ENCODE data around the gene GDF7. TPM values are rescaled to one million over a fixed set of nuclear protein-coding genes. Genes with fewer than 3 reads are reported as not detected.

The GDF7 gene
- total RNA-seq, 2 donors from 2014 or later, result 0.02 to 0.48 TPM

GRCh38 chr2:20656561-20656960 is 10.4 kb upstream of the GDF7 start:
- no peaks in the 10 kb centered on the region for H3K9me3 Mint-ChIP-seq
- H3K36me3 Mint-ChIP-seq (ENCODE audit: low read depth), result no peaks in the 10 kb centered on the region
- H3K27me3 Mint-ChIP-seq, result peaks cover 18% of the 10 kb centered on the region
- H3K27ac Mint-ChIP-seq, result no peak overlapping the region
- H3K4me1 Mint-ChIP-seq, result no peaks in the 10 kb centered on the region
- no peak overlapping the region for H3K4me3 Mint-ChIP-seq
- no peak for ATAC-seq (replicated peaks)

GRCh38 chr2:20657522-20658235 is 9.3 kb upstream of the GDF7 start:
- ATAC-seq (replicated peaks), result peak; percentile 17
- Mint-ChIP-seq H3K36me3 (ENCODE audit: low read depth) (no peaks in the 10 kb centered on the region), H3K4me3 (no peak overlapping the region), H3K27me3 (peaks cover 25% of the 10 kb centered on the region), H3K9me3 (no peaks in the 10 kb centered on the region), H3K27ac (no peak overlapping the region), H3K4me1 (no peaks in the 10 kb centered on the region)

GRCh38 chr2:20660506-20661420 is 6.2 kb upstream of the GDF7 start:
- Mint-ChIP-seq H3K4me1 (no peaks in the 10 kb centered on the region), H3K27ac (no peak overlapping the region), H3K9me3 (no peaks in the 10 kb centered on the region), H3K4me3 (no peak overlapping the region), H3K36me3 (ENCODE audit: low read depth) (no peaks in the 10 kb centered on the region), H3K27me3 (peaks cover 51% of the 10 kb centered on the region)
- peak; percentile 3 for ATAC-seq (replicated peaks)

GRCh38 chr2:20661421-20662307 is 5.3 kb upstream of the GDF7 start:
- ATAC-seq (replicated peaks), result peak; percentile 76

DNA sequence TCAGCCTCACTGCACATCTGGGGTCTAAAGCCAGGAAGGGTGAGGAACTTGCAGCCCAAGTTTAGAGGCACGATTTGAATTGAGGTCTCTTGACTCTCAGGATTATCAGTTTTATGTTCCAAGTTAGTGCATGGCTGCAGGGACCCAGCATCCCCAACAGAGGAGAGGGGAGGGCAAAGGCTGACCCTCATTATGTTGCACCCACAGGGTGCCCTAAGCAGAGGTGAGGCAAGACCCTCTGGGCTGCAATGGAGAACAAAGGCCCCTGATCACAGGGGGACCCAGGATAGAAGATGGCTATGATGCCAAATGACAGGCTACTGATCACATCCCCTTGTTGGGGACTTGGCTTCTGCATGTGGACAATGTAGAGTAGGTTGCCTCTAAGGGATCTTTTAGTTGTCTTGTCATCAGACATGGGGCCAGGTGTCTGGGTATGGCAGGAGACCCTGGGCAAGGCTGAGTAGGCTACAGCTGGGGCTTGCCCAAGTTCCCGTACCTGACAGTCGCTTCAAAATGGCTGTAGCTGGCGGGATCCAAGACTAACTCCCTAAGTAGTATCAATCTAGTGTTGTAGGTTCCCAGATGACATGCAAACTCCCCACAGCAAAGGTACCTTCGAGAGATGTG is 4.5 kb upstream of the GDF7 start:
- H3K4me1 Mint-ChIP-seq, result no peaks in the 10 kb centered on the region
- peaks cover 50% of the 10 kb centered on the region for H3K27me3 Mint-ChIP-seq
- no peaks in the 10 kb centered on the region for H3K36me3 Mint-ChIP-seq (ENCODE audit: low read depth)
- no peak overlapping the region for H3K27ac Mint-ChIP-seq
- ATAC-seq (replicated peaks), result no peak
- H3K4me3 Mint-ChIP-seq, result no peak overlapping the region
- H3K9me3 Mint-ChIP-seq, result no peaks in the 10 kb centered on the region

More at GRCh38 chr2:20661421-20662307, 5.3 kb upstream of the GDF7 start:
- no peaks in the 10 kb centered on the region for H3K4me1 Mint-ChIP-seq
- H3K27me3 Mint-ChIP-seq, result peaks cover 50% of the 10 kb centered on the region
- H3K36me3 Mint-ChIP-seq (ENCODE audit: low read depth), result no peaks in the 10 kb centered on the region
- no peaks in the 10 kb centered on the region for H3K9me3 Mint-ChIP-seq
- no peak overlapping the region for H3K4me3 Mint-ChIP-seq
- no peak overlapping the region for H3K27ac Mint-ChIP-seq

GRCh38 chr2:20663196-20664070 is 3.5 kb upstream of the GDF7 start:
- Mint-ChIP-seq H3K9me3 (no peaks in the 10 kb centered on the region), H3K4me3 (no peak overlapping the region), H3K27me3 (peaks cover 56% of the 10 kb centered on the region), H3K27ac (no peak overlapping the region), H3K4me1 (no peaks in the 10 kb centered on the region), H3K36me3 (ENCODE audit: low read depth) (no peaks in the 10 kb centered on the region)
- no peak for ATAC-seq (replicated peaks)

DNA sequence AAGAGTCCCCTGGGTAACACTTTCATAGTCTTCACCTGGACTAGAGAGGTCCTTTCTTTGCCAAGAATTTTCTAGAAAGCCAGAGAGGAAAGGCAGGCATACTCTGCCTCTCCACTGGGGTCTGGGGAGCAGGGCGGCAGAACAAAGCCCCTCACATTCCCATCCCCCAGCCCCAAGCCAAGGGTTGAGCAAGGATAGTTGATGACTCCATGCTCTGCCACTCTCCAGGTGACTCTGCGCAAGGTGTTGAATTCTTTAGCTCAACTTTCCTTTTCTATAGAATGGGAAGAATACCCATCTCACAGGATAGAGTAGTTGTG is 2.9 kb upstream of the GDF7 start:
- no peaks in the 10 kb centered on the region for H3K36me3 Mint-ChIP-seq (ENCODE audit: low read depth)
- no peak overlapping the region for H3K27ac Mint-ChIP-seq
- H3K4me3 Mint-ChIP-seq, result no peak overlapping the region
- no peaks in the 10 kb centered on the region for H3K9me3 Mint-ChIP-seq
- no peak for ATAC-seq (replicated peaks)
- peaks cover 55% of the 10 kb centered on the region for H3K27me3 Mint-ChIP-seq
- H3K4me1 Mint-ChIP-seq, result no peaks in the 10 kb centered on the region

- Mint-ChIP-seq H3K9me3 (no peaks in the 10 kb centered on the region), H3K36me3 (ENCODE audit: low read depth) (no peaks in the 10 kb centered on the region), H3K27ac (no peak overlapping the region), H3K4me1 (no peaks in the 10 kb centered on the region), H3K4me3 (peak overlapping the region; percentile 64), H3K27me3 (peaks cover 52% of the 10 kb centered on the region)
- ATAC-seq (replicated peaks), result no peak
These were observed 2.3 kb upstream of the GDF7 start for GRCh38 chr2:20664431-20665242.

DNA sequence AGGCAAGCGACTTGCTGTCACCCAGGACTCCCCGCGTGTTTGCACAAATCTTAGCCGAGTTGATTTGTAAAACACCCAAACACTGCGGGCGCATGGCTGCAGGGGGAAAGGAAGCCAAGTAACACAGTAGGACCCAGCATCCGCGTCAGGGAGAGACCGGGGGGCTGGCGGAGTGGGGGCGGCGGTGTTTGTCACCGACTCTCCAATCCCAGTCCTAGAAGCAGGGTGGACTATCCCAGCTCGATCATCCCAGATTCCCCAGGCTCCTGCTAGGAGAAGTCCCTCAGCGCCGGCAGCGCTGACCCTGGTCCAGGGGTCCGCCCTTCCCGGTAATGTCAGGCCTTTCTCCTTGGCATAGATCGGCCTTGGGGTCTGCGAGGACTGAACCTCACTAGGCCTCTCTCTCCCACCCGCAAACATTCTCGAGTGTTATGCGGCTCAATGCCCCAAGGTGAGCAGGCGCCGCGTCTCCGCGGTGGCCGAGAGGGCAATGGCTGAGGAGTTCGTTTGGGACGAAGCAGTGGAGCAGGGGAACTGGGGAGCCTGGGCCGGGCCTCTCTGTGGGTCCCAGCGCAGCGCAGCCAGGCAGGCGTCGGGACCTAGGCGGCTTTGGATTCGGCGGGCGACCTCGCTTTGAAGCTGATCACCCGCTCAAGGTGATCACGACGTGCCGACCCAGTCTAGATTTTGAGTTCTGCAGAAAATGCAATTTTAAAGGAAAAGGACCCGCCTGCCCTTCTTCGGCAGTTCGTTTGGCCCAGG is 1.5 kb upstream of the GDF7 start:
- H3K36me3 Mint-ChIP-seq (ENCODE audit: low read depth), result no peaks in the 10 kb centered on the region
- H3K9me3 Mint-ChIP-seq, result no peaks in the 10 kb centered on the region
- no peak for ATAC-seq (replicated peaks)
- H3K4me1 Mint-ChIP-seq, result no peaks in the 10 kb centered on the region
- H3K4me3 Mint-ChIP-seq, result peak overlapping the region; percentile 64
- peaks cover 52% of the 10 kb centered on the region for H3K27me3 Mint-ChIP-seq
- no peak overlapping the region for H3K27ac Mint-ChIP-seq

GRCh38 chr2:20666005-20666303 is 990 bp upstream of the GDF7 start:
- no peaks in the 10 kb centered on the region for H3K36me3 Mint-ChIP-seq (ENCODE audit: low read depth)
- H3K27me3 Mint-ChIP-seq, result peaks cover 47% of the 10 kb centered on the region
- H3K4me1 Mint-ChIP-seq, result no peaks in the 10 kb centered on the region
- peak overlapping the region; percentile 64 for H3K4me3 Mint-ChIP-seq
- no peak overlapping the region for H3K27ac Mint-ChIP-seq
- no peaks in the 10 kb centered on the region for H3K9me3 Mint-ChIP-seq
- ATAC-seq (replicated peaks), result no peak

GRCh38 chr2:20667151-20667530 is 197 bp downstream of the GDF7 start:
- Mint-ChIP-seq H3K4me1 (no peaks in the 10 kb centered on the region), H3K9me3 (no peaks in the 10 kb centered on the region), H3K4me3 (no peak overlapping the region), H3K27ac (no peak overlapping the region), H3K36me3 (ENCODE audit: low read depth) (no peaks in the 10 kb centered on the region), H3K27me3 (peaks cover 53% of the 10 kb centered on the region)
- peak; percentile 28 for ATAC-seq (replicated peaks)

DNA sequence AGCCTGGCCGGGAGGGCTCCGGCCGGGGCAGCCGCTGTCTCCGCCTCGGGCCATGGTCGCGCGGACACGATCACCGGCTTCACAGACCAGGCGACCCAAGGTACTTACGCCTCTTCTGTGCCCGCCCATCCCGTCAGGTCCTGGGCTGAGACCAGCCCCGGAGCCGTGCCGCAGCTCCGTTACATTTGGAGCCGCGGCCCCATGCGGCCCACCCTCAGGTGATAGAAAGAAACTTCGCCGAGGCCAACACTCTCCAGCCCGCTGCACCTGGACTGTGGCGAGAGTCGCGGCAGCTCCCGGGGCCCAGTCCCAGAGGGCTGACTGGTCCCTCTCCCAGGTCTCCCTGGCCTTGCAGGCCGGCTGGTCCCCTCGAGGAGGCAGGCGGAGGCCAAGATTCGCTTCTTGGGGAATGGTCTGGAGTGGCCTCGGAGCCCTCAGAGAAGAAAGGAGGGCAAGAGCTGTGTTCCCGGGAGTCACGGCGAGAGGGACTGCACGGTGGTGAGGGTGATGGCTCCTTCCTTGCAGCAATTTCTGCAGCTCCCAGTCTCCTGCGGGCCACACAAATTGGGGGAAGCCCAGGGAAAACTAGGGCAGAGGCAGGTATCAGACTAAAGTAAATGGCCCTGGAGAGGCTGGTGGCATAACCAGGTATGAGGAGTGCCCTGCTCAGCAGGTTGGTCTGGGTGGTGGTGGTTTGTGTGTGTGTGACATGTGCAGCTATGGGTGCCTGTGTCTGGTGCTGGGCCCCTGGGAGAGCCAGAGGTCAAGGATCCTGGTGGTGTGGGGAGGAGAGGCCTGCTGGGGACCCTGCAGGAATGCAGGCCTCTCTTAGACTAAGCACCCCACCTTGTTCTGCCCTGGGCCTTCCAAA is 822 bp downstream of the GDF7 start:
- Mint-ChIP-seq H3K36me3 (ENCODE audit: low read depth) (no peaks in the 10 kb centered on the region), H3K4me1 (no peaks in the 10 kb centered on the region), H3K27me3 (peaks cover 52% of the 10 kb centered on the region), H3K27ac (no peak overlapping the region), H3K4me3 (peak overlapping the region; percentile 41), H3K9me3 (no peaks in the 10 kb centered on the region)
- no peak for ATAC-seq (replicated peaks)
